ENCODE measurements around the gene CMTM6.

Gene CMTM6

DNA sequence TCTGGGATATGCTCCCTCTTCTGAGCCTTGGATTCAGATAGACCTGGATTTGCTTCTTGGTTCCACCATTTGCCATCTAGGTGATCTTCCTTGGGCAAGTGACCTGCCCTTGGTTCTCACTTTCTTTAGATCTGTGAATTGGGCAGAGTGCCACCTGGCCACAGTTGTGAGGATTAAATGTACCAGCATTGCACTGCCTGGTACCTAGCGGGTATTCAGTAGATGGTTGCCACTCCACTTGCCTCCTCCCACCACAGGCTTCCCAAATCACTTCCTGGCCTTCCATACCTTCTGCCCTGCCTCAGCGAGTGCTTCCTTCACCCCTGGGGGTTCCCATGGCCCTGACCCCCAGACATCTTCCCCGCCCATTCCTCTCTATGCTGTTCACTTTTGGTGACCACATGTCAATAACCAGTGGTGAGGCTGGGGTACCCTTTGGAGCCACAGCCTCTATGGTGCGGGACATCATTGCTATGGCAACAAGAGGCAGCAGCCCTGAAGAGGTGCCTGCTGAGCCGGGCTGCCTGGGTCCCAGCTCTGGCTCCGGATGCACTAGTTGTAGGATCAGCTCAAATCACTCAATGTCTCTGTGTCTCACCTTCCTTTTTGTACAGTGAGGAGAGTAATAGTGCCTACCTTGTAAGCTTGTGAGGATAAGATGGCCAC, 70.5 kb downstream of the CMTM6 start:
- no peak for DNase-seq
- TF ChIP-seq GATA1 (IDR thresholded peaks at IDR 0.05; ENCODE audit: low read depth, low read length) (no peak), POLR2A (IDR thresholded peaks at IDR 0.05; ENCODE audit: low read length) (no peak)

DNA sequence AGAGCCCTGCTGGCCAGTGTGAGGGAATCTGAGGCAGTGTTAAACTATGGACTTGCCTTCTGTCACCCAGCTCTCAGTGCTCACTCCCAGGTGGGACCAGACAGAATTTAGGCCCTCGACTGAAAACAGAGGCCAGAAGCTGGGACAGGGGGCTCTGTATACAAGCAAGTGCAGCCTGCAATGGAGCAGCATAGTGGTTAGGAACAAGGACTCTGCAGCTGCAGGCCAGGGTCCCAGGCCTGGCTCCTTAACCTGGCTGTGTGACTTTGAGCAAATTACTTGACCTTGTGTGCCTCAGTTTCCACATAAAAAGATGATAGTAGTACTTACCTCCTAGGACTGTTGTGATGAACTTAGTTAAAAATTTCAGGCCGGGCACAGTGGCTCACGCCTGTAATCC, 71.2 kb downstream of the CMTM6 start:
- DNase-seq = no peak
- no peak for TF ChIP-seq GATA1 (IDR thresholded peaks at IDR 0.05; ENCODE audit: low read depth, low read length)
- no peak for TF ChIP-seq POLR2A (IDR thresholded peaks at IDR 0.05; ENCODE audit: low read length)

All from erythroblast (primary cell).